Measurements from ENCODE around the gene DNAH12.
"Not testable (repeated sequence)": the region's sequence is repeated elsewhere in the genome, so short reads cannot be mapped to it uniquely, and the experiment has no call there.

Gene DNAH12

GRCh38 chr3:57383838-57384237 lies 160.3 kb downstream of the DNAH12 start:
- H3K4me2 ChIP-seq (ENCODE audit: low read length), result no peak overlapping the region
- no peak overlapping the region for H4K5ac ChIP-seq (ENCODE audit: low read length)
- no peak overlapping the region for H3K4ac ChIP-seq (ENCODE audit: low read depth, low read length)
- H3K36me3 ChIP-seq (ENCODE audit: control insufficient read depth, insufficient read depth, low read length), result no peaks in the 10 kb centered on the region
- peak; percentile 49 for DNase-seq
- no peak overlapping the region for H2BK15ac ChIP-seq (replicated peaks; ENCODE audit: low read depth)
- no CpG with 5 or more reads among the region's 2 CpGs for whole genome bisulfite sequencing (ENCODE audit: extremely low coverage, insufficient coverage, low lambda C conversion rate)
- no peak overlapping the region for H3K4me3 ChIP-seq (ENCODE audit: low read length)
- H4K8ac ChIP-seq (ENCODE audit: low read depth, low read length), result no peak overlapping the region
- H2AK5ac ChIP-seq (ENCODE audit: low read length), result no peak overlapping the region
- no peak overlapping the region for H3K23ac ChIP-seq (ENCODE audit: low read length)
- H3K18ac ChIP-seq (ENCODE audit: low read length), result peak overlapping the region; percentile 75
- H3K79me2 ChIP-seq (ENCODE audit: control insufficient read depth, insufficient read depth, low read length), result no peaks in the 10 kb centered on the region
- H3K27me3 ChIP-seq (ENCODE audit: insufficient read depth, low read length, poor library complexity), result no peaks in the 10 kb centered on the region
- H2BK5ac ChIP-seq (ENCODE audit: low read length), result no peak overlapping the region
- H3K27ac ChIP-seq (ENCODE audit: low read depth, low read length), result no peak overlapping the region
- H3K79me1 ChIP-seq (ENCODE audit: low read length), result no peaks in the 10 kb centered on the region
- H3K4me1 ChIP-seq (ENCODE audit: control insufficient read depth, low read depth, low read length), result peaks cover 4% of the 10 kb centered on the region
- no peak overlapping the region for H3K9ac ChIP-seq (ENCODE audit: low read length)
- no peak overlapping the region for H3K56ac ChIP-seq (ENCODE audit: low read length)
- no peak overlapping the region for H2BK120ac ChIP-seq (ENCODE audit: low read depth, low read length)

GRCh38 chr3:57383406-57383805 lies 160.7 kb downstream of the DNAH12 start:
- H3K4ac ChIP-seq (ENCODE audit: low read depth, low read length), result no peak overlapping the region
- no peaks in the 10 kb centered on the region for H3K79me1 ChIP-seq (ENCODE audit: low read length)
- H2AK5ac ChIP-seq (ENCODE audit: low read length), result no peak overlapping the region
- peaks cover 4% of the 10 kb centered on the region for H3K4me1 ChIP-seq (ENCODE audit: control insufficient read depth, low read depth, low read length)
- no peak overlapping the region for H3K4me3 ChIP-seq (ENCODE audit: low read length)
- H2BK120ac ChIP-seq (ENCODE audit: low read depth, low read length), result peak overlapping the region; percentile 73
- no peak overlapping the region for H3K23ac ChIP-seq (ENCODE audit: low read length)
- WGBS (ENCODE audit: extremely low coverage, insufficient coverage, low lambda C conversion rate), result no CpG with 5 or more reads among the region's 2 CpGs
- H2BK5ac ChIP-seq (ENCODE audit: low read length), result no peak overlapping the region
- no peak for DNase-seq
- H3K56ac ChIP-seq (ENCODE audit: low read length), result no peak overlapping the region
- no peak overlapping the region for H4K5ac ChIP-seq (ENCODE audit: low read length)
- no peak overlapping the region for H3K18ac ChIP-seq (ENCODE audit: low read length)
- no peak overlapping the region for H3K27ac ChIP-seq (ENCODE audit: low read depth, low read length)
- no peak overlapping the region for H3K4me2 ChIP-seq (ENCODE audit: low read length)
- no peaks in the 10 kb centered on the region for H3K27me3 ChIP-seq (ENCODE audit: insufficient read depth, low read length, poor library complexity)
- H3K9ac ChIP-seq (ENCODE audit: low read length), result no peak overlapping the region
- H4K8ac ChIP-seq (ENCODE audit: low read depth, low read length), result no peak overlapping the region
- H2BK15ac ChIP-seq (replicated peaks; ENCODE audit: low read depth), result no peak overlapping the region
- no peaks in the 10 kb centered on the region for H3K79me2 ChIP-seq (ENCODE audit: control insufficient read depth, insufficient read depth, low read length)
- H3K36me3 ChIP-seq (ENCODE audit: control insufficient read depth, insufficient read depth, low read length), result no peaks in the 10 kb centered on the region

- Histone ChIP-seq H3K27ac (ENCODE audit: low read depth, low read length) (no peak overlapping the region), H3K4ac (ENCODE audit: low read depth, low read length) (no peak overlapping the region), H4K5ac (ENCODE audit: low read length) (no peak overlapping the region), H3K4me1 (ENCODE audit: control insufficient read depth, low read depth, low read length) (peaks cover 4% of the 10 kb centered on the region), H2BK5ac (ENCODE audit: low read length) (no peak overlapping the region), H3K56ac (ENCODE audit: low read length) (no peak overlapping the region), H4K8ac (ENCODE audit: low read depth, low read length) (no peak overlapping the region), H2BK15ac (replicated peaks; ENCODE audit: low read depth) (no peak overlapping the region), H2AK5ac (ENCODE audit: low read length) (no peak overlapping the region), H3K18ac (ENCODE audit: low read length) (peak overlapping the region; percentile 12), H2BK120ac (ENCODE audit: low read depth, low read length) (no peak overlapping the region), H3K36me3 (ENCODE audit: control insufficient read depth, insufficient read depth, low read length) (no peaks in the 10 kb centered on the region), H3K79me1 (ENCODE audit: low read length) (no peaks in the 10 kb centered on the region), H3K27me3 (ENCODE audit: insufficient read depth, low read length, poor library complexity) (no peaks in the 10 kb centered on the region), H3K9ac (ENCODE audit: low read length) (no peak overlapping the region), H3K79me2 (ENCODE audit: control insufficient read depth, insufficient read depth, low read length) (no peaks in the 10 kb centered on the region), H3K4me3 (ENCODE audit: low read length) (no peak overlapping the region), H3K23ac (ENCODE audit: low read length) (no peak overlapping the region), H3K4me2 (ENCODE audit: low read length) (no peak overlapping the region)
- no CpG with 5 or more reads among the region's 2 CpGs for WGBS (ENCODE audit: extremely low coverage, insufficient coverage, low lambda C conversion rate)
- peak; percentile 25 for DNase-seq
Observed at GRCh38 chr3:57382933-57383332, 161.2 kb downstream of the DNAH12 start.

GRCh38 chr3:57370341-57370740 lies 173.8 kb downstream of the DNAH12 start:
- no peak overlapping the region for H2BK15ac ChIP-seq (replicated peaks; ENCODE audit: low read depth)
- no peak overlapping the region for H3K18ac ChIP-seq (ENCODE audit: low read length)
- WGBS (ENCODE audit: extremely low coverage, insufficient coverage, low lambda C conversion rate), result no CpG with 5 or more reads among the region's 1 CpG
- H3K56ac ChIP-seq (ENCODE audit: low read length), result no peak overlapping the region
- H3K23ac ChIP-seq (ENCODE audit: low read length), result no peak overlapping the region
- no peak overlapping the region for H2BK5ac ChIP-seq (ENCODE audit: low read length)
- H3K27ac ChIP-seq (ENCODE audit: low read depth, low read length), result no peak overlapping the region
- H3K4me2 ChIP-seq (ENCODE audit: low read length), result no peak overlapping the region
- H2AK5ac ChIP-seq (ENCODE audit: low read length), result no peak overlapping the region
- no peak overlapping the region for H3K9ac ChIP-seq (ENCODE audit: low read length)
- H3K36me3 ChIP-seq (ENCODE audit: control insufficient read depth, insufficient read depth, low read length), result no peaks in the 10 kb centered on the region
- no peaks in the 10 kb centered on the region for H3K79me2 ChIP-seq (ENCODE audit: control insufficient read depth, insufficient read depth, low read length)
- H3K79me1 ChIP-seq (ENCODE audit: low read length), result no peaks in the 10 kb centered on the region
- no peak overlapping the region for H3K4ac ChIP-seq (ENCODE audit: low read depth, low read length)
- DNase-seq, result no peak
- H3K4me1 ChIP-seq (ENCODE audit: control insufficient read depth, low read depth, low read length), result no peaks in the 10 kb centered on the region
- H3K27me3 ChIP-seq (ENCODE audit: insufficient read depth, low read length, poor library complexity), result no peaks in the 10 kb centered on the region
- no peak overlapping the region for H3K4me3 ChIP-seq (ENCODE audit: low read length)
- H4K8ac ChIP-seq (ENCODE audit: low read depth, low read length), result no peak overlapping the region
- H2BK120ac ChIP-seq (ENCODE audit: low read depth, low read length), result no peak overlapping the region
- no peak overlapping the region for H4K5ac ChIP-seq (ENCODE audit: low read length)

- not testable (repeated sequence) for H4K8ac ChIP-seq (ENCODE audit: low read depth, low read length); H4K5ac ChIP-seq (ENCODE audit: low read length); H3K9ac ChIP-seq (ENCODE audit: low read length); H3K4me1 ChIP-seq (ENCODE audit: control insufficient read depth, low read depth, low read length); H3K18ac ChIP-seq (ENCODE audit: low read length); DNase-seq; H2BK120ac ChIP-seq (ENCODE audit: low read depth, low read length); H3K4me2 ChIP-seq (ENCODE audit: low read length); H3K56ac ChIP-seq (ENCODE audit: low read length); H3K79me2 ChIP-seq (ENCODE audit: control insufficient read depth, insufficient read depth, low read length); H3K36me3 ChIP-seq (ENCODE audit: control insufficient read depth, insufficient read depth, low read length); H2AK5ac ChIP-seq (ENCODE audit: low read length); H3K27me3 ChIP-seq (ENCODE audit: insufficient read depth, low read length, poor library complexity); H3K4ac ChIP-seq (ENCODE audit: low read depth, low read length); H2BK5ac ChIP-seq (ENCODE audit: low read length); H3K23ac ChIP-seq (ENCODE audit: low read length); H3K79me1 ChIP-seq (ENCODE audit: low read length); H2BK15ac ChIP-seq (replicated peaks; ENCODE audit: low read depth); H3K4me3 ChIP-seq (ENCODE audit: low read length); H3K27ac ChIP-seq (ENCODE audit: low read depth, low read length)
- WGBS (ENCODE audit: extremely low coverage, insufficient coverage, low lambda C conversion rate), result no CpG with 5 or more reads among the region's 2 CpGs
Observed at GRCh38 chr3:57365089-57365488, 179.1 kb downstream of the DNAH12 start.

GRCh38 chr3:57356275-57356674 lies 187.9 kb downstream of the DNAH12 start:
- H3K27ac ChIP-seq (ENCODE audit: low read depth, low read length); H3K36me3 ChIP-seq (ENCODE audit: control insufficient read depth, insufficient read depth, low read length); H3K4me1 ChIP-seq (ENCODE audit: control insufficient read depth, low read depth, low read length); H3K79me1 ChIP-seq (ENCODE audit: low read length); H2AK5ac ChIP-seq (ENCODE audit: low read length); DNase-seq; H3K23ac ChIP-seq (ENCODE audit: low read length); H3K4ac ChIP-seq (ENCODE audit: low read depth, low read length); H3K27me3 ChIP-seq (ENCODE audit: insufficient read depth, low read length, poor library complexity); H2BK5ac ChIP-seq (ENCODE audit: low read length); H4K8ac ChIP-seq (ENCODE audit: low read depth, low read length); H3K9ac ChIP-seq (ENCODE audit: low read length); H3K56ac ChIP-seq (ENCODE audit: low read length); H3K79me2 ChIP-seq (ENCODE audit: control insufficient read depth, insufficient read depth, low read length); H2BK120ac ChIP-seq (ENCODE audit: low read depth, low read length); H3K4me2 ChIP-seq (ENCODE audit: low read length); H2BK15ac ChIP-seq (replicated peaks; ENCODE audit: low read depth); H4K5ac ChIP-seq (ENCODE audit: low read length); H3K18ac ChIP-seq (ENCODE audit: low read length); H3K4me3 ChIP-seq (ENCODE audit: low read length): not testable (repeated sequence)
- WGBS (ENCODE audit: extremely low coverage, insufficient coverage, low lambda C conversion rate), result no CpG with 5 or more reads among the region's 1 CpG
